HG03457 (cell line): Measurements from ENCODE around the gene DVL1.
"Not testable (repeated sequence)": the region's sequence is repeated elsewhere in the genome, so short reads cannot be mapped to it uniquely, and the experiment has no call there.

Source experiments
- ATAC-seq: cut with Tn5 transposase; IDR thresholded peaks from one replicate; pipeline ENCODE4 v1.9.1; 2021; ENCODE audit warnings: moderate number of reproducible peaks; ENCODE audit not compliant: unreplicated experiment

Gene DVL1

DNA sequence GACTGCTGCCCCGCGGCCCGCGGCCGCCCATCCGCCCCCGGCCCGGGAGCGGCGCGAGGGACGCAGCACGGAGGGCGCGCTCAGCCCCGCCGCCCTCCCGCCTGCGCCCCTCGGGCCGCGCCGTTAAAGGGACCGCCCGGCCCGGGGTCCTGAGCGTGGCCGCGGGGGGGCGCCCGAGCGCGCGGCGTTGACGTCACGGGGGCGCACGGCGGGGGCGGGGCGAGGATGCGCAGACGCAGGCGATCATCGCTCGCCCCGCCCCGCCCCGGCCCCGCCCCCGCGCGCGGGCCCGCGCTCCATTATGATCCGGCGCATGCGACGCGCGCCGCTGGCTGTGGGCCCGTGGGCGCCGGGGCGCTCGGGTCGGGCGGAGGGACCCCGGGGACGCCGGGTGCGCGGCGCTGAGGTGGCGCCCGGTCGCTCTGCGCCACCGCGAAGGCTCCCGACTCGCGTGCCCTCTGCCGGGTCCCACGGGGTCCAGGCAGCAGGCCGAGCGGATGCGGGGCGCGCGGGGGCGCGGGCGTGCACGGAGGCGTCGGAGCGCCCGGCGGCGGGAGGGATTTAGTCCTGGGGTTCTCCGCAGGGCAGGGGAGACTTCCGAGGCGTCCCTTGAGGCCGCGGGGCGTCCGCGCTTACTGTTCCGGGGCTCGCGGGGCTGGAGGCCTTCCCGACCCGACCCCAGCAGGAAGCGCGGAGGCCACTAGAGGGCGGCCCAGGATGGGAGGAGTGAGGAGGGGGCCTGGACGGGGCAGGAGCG is at the start of gene DVL1:
DVL1 (minus strand) TSS at position 163 of the 757 bp plus-strand sequence. CDS start 353 bp downstream, outside the sequence.
- ATAC-seq = no peak

DNA sequence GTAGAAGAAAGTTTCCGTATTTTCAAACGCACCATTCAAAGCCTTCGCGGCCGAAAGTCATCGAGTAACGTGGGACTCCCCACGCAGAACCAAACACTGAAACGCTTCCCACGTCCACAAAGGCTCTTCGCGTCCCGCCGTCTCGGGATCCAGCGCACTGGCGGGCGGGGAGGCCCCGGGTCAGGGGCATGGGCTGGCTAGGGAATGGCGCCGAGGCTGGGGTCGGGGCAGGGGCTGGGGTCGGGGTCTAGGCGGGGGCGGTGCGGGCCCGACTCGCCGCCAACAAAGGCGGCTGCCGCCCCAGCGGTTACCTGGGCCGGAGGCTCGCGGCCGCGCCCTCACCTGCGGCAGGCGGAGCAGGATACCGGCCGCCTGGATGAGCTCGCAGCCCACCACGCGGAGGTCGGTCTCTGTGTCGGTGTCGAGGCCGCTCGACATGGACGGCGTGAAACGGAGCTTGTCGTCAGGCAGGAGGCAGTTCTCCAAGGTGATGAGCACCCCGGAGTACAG is 49.5 kb upstream of the DVL1 start:
- ATAC-seq = no peak

DNA sequence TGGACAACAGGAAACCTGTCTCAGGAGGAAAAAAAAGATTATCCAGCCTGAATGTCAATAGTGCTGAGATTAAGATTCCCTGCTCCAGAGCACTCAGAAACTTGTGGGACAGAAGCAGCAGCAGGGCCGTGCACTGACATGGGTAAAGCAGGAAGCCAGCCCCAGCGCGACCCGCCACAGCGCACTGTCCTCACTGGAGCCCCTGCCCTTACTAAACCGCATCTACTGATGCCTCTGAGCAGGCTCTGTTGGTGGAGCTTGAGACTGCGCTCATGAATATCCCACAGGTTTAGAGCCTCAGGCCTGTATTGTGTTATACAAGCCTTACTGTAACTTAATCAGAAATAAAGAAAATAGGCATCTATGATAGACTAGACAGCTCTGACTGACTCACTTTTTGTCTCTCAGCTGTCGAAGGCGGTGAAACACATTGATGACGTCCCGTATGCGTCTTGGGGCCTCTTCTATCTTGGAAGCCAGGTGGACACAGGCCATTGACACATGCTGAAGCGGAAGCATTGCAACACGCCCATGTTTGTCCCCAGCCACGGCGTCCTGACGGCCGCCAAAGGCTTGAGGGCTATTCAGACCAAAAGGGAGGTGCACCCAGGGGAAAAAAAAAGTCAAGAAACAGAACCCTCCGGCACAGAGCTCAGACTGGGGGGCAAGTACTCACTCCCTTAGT is 48.8 kb upstream of the DVL1 start:
- no peak for ATAC-seq

DNA sequence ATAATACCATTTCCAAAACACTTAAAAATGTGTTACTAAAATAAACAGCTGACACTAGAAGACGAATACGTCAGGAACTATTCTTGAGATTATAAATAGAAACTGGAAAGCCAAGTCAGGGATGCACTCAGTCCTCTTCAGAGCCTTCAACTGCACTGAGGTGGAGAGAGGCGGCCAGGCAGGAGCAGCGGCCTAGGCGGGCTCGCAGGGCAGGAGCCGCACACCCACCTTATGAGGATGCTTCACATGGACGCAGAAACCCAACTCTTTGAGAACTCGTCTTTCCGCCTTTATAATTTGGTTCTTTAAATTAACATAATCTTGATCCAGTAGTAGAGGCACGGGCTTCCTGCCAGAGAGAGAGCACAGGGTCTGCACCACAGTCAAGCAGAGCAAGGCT is 45.9 kb upstream of the DVL1 start:
- ATAC-seq = no peak

- ATAC-seq = no peak
These were observed 44.9 kb upstream of the DVL1 start for GRCh38 chr1:1394116-1394515.

DNA sequence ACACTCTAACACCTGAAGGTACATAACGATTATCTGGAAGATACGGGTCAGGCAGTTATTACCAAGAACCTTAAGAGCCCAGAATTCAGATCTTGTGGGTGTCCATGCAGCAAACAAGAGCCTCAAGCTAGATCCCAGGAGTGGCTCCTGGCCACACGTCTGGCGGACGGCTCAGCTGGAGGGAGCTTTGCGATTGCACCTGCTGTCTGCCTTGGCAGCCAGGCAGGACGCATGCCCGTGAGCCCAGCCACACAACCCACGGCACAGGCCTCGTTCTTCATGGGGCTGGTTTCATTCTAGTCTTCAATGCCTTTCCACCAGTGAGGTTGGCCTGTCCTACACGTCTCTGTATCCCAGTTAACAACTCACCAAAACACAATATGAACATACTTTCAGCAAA is 44.2 kb upstream of the DVL1 start:
- ATAC-seq = no peak

GRCh38 chr1:1393014-1393413 is 43.8 kb upstream of the DVL1 start:
- no peak for ATAC-seq

- ATAC-seq = no peak
These were observed 42.0 kb upstream of the DVL1 start for GRCh38 chr1:1391225-1391624.

- no peak for ATAC-seq
These were observed 41.5 kb upstream of the DVL1 start for GRCh38 chr1:1390675-1391074.

GRCh38 chr1:1388078-1388472 is 38.9 kb upstream of the DVL1 start:
- ATAC-seq = no peak

DNA sequence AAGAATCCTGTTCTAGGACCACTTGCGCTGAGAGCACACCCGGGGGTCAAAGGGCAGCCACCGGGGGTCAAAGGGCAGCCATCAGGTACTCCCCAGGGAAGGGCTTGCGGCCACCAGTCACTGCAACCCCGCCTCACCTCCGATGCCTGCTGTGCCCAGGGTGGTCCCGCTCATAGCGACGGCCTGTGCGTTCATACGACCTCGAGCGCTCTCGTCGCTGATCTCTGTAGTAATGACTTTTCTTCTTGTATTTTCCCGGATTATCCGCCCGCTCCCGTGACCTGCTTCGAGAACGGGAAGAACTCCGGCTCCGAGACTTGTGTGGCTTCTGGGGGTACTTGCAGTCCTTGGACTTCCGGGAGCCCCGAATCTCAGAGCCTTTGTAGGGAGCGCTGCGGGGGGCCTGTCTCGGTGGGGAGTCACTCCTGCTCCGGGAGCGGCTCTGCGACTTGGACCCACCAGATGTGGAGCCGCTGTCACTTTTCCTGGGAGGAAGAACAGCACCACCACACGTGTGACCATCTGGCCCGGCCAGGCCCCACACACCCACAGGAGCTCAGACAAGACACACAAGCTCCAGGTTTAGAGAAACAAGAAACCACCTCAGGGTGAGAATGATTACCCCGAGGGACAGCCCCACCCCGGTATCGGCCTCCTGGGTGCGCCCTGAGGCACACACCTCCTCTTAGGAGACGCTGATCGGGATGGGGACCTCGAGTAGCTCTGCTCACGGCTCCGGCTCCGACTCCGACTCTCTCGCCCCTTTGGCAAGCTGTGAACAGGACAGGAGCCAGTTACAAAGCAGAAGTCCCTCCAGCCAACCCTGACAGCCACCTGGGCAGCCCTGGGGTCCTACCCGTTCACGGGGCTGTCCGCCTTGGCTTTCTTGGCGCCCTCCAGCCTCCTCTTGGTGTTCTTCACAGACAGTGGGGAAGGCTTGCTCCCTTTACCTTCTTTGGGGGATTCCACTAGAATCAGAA is 38.2 kb upstream of the DVL1 start:
- ATAC-seq = no peak

- ATAC-seq = no peak
These were observed 36.7 kb upstream of the DVL1 start for GRCh38 chr1:1385931-1386330.

GRCh38 chr1:1385339-1385738 is 36.1 kb upstream of the DVL1 start:
- ATAC-seq = not testable (repeated sequence)

DNA sequence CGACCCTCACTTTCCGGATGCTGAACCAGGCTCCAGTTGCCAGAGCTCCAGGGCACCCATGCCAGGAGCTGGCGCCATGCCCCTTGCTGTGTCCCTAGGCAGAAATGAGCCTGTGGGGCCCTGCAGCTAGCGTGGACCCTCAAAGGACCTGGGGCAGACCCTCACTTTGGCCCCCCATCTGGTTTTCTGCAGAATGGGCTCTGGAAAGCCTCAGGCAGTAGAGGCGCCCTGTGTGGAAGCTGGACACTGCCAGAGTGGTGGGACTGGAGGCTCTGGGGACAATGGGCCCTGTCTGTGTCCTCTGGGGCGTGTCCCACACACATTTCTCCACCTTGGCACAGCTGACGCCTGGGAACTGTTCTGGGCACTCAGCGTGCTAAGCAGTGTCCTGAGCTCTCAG is 32.1 kb upstream of the DVL1 start:
- ATAC-seq = no peak

GRCh38 chr1:1380860-1381259 is 31.6 kb upstream of the DVL1 start:
- no peak for ATAC-seq

GRCh38 chr1:1377540-1378205 is 28.5 kb upstream of the DVL1 start:
- ATAC-seq = no peak

- ATAC-seq = no peak
These were observed 27.5 kb upstream of the DVL1 start for GRCh38 chr1:1376551-1377226.

- ATAC-seq = peak; percentile 69
These were observed 25.9 kb upstream of the DVL1 start, which contains the start of gene AURKAIP1 for GRCh38 chr1:1374929-1375662. AURKAIP1 (minus strand) TSS chr1:1375207; CDS start chr1:1374756, 451 bp downstream.

GRCh38 chr1:1374589-1374928 is 25.3 kb upstream of the DVL1 start:
- no peak for ATAC-seq
